Prostate gland (tissue), 2 donors: ENCODE results near the gene EWSR1.

ENCODE experiments used
- CTCF ChIP-seq, 4 experiments: fragments of 200-600 bp in 2 of 4; fragments of 450-650 bp in 2 of 4; sonication (generic) in 2 of 4; IDR thresholded peaks; 1 replicate in 3 of 4; 2 replicates in 1 of 4; pipeline ENCODE4 v1.5.1; 2016 to 2019; ENCODE audit warnings: antibody characterized with exemption in 4 of 4, mild to moderate bottlenecking in 2 of 4, moderate library complexity in 2 of 4
- POLR2AphosphoS5 ChIP-seq: sonication (generic); formaldehyde crosslinking; IDR thresholded peaks from one replicate; pipeline ENCODE4 v1.6.1; 2017; ENCODE audit warnings: antibody characterized with exemption

DNA sequence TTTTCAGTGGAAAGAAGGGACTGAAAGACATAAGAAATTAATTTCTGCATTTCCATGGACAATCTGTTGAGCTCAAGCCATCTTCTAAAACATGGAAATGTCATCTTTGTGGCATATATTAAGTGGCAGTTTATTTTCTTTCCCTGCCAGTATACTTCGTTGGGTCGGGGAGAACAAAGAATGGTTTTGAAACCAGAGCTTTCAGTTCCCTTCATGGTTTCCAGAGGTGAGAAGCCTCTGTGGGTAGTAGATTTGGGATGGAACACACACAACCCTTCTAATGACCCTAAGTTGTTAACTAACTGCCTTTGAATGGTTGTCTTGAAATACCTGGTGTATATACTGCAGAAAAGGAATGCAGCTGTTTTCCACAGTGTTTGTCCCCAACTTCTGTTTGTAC is 20.8 kb downstream of the EWSR1 start:
- TF ChIP-seq POLR2AphosphoS5 (no peak), CTCF (IDR thresholded peaks at IDR 0.05) (no peak)
